ENCODE data around the gene RPAIN.

GRCh38 chr17:5413682-5414081 lies 6.3 kb upstream of the RPAIN start:
- TF ChIP-seq, protein P1, sequence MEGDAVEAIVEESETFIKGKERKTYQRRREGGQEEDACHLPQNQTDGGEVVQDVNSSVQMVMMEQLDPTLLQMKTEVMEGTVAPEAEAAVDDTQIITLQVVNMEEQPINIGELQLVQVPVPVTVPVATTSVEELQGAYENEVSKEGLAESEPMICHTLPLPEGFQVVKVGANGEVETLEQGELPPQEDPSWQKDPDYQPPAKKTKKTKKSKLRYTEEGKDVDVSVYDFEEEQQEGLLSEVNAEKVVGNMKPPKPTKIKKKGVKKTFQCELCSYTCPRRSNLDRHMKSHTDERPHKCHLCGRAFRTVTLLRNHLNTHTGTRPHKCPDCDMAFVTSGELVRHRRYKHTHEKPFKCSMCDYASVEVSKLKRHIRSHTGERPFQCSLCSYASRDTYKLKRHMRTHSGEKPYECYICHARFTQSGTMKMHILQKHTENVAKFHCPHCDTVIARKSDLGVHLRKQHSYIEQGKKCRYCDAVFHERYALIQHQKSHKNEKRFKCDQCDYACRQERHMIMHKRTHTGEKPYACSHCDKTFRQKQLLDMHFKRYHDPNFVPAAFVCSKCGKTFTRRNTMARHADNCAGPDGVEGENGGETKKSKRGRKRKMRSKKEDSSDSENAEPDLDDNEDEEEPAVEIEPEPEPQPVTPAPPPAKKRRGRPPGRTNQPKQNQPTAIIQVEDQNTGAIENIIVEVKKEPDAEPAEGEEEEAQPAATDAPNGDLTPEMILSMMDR (conservative IDR thresholded peaks at IDR 0.05; ENCODE audit: low read depth, low read length) = no peak
- no peak for TF ChIP-seq EZH2 (IDR thresholded peaks at IDR 0.05; ENCODE audit: low read length, unreplicated experiment)
